ENCODE results near the gene SEC14L6.

- TF ChIP-seq CTCF (IDR thresholded peaks at IDR 0.05; ENCODE audit: insufficient read depth, low read depth, low read length) (no peak), EZH2 (IDR thresholded peaks at IDR 0.05; ENCODE audit: insufficient read depth, low read length) (no peak)
Observed at GRCh38 chr22:30479981-30480380, 66.6 kb downstream of the SEC14L6 start.
